KMS-11 (cell line): Measurements from ENCODE around the gene CD82.

ENCODE experiments used
- H2AFZ ChIP-seq: fragments of 200-600 bp; sonication (generic); 2 replicates; pipeline ENCODE4 v1.6.1; 2016; ENCODE audit warnings: antibody characterized with exemption, mixed run types, low read depth
- H3K27ac ChIP-seq: fragments of 200-600 bp; sonication (generic); 2 replicates; pipeline ENCODE4 v1.6.1; 2016; ENCODE audit warnings: mild to moderate bottlenecking, mixed run types
- H3K27me3 ChIP-seq: fragments of 200-600 bp; sonication (generic); 2 replicates; pipeline ENCODE4 v1.6.1; 2017; ENCODE audit warnings: mild to moderate bottlenecking, low read depth, mixed run types, moderate library complexity; ENCODE audit not compliant: insufficient read depth
- H3K36me3 ChIP-seq: fragments of 200-600 bp; sonication (generic); 2 replicates; pipeline ENCODE4 v1.6.1; 2017; ENCODE audit warnings: mild to moderate bottlenecking, mixed run types; ENCODE audit not compliant: insufficient read depth
- H3K4me1 ChIP-seq: fragments of 200-600 bp; sonication (generic); 2 replicates; pipeline ENCODE4 v1.6.1; 2016; ENCODE audit warnings: mild to moderate bottlenecking, low read depth, mixed run types; ENCODE audit not compliant: poor library complexity, severe bottlenecking
- H3K4me2 ChIP-seq: fragments of 200-600 bp; sonication (generic); 2 replicates; pipeline ENCODE4 v1.7.0; 2016; ENCODE audit warnings: mild to moderate bottlenecking, mixed run types
- H3K4me3 ChIP-seq: fragments of 200-600 bp; sonication (generic); IDR thresholded peaks from 2 replicates; pipeline ENCODE4 v1.6.1; 2017; ENCODE audit warnings: low read depth, low read length, mixed read lengths; ENCODE audit not compliant: insufficient read depth
- H3K79me2 ChIP-seq: fragments of 200-600 bp; sonication (generic); 2 replicates; pipeline ENCODE4 v1.6.1; 2016; ENCODE audit warnings: low read depth, mixed run types; ENCODE audit not compliant: insufficient read depth
- H3K9ac ChIP-seq: fragments of 200-600 bp; sonication (generic); 2 replicates; pipeline ENCODE4 v1.6.1; 2016; ENCODE audit warnings: mild to moderate bottlenecking, mixed run types
- H4K20me1 ChIP-seq: fragments of 200-600 bp; sonication (generic); 2 replicates; pipeline ENCODE4 v1.6.1; 2016; ENCODE audit warnings: mild to moderate bottlenecking, mixed run types; ENCODE audit not compliant: insufficient read depth
- CTCF ChIP-seq: fragments of 200-600 bp; sonication (generic); conservative IDR thresholded peaks from 2 replicates; pipeline ENCODE4 v1.6.1; 2017; ENCODE audit warnings: low read depth, mild to moderate bottlenecking, antibody characterized with exemption, low read length, moderate library complexity, mixed read lengths

The CD82 gene

GRCh38 chr11:44652901-44653644 is 87.6 kb downstream of the CD82 start:
- Histone ChIP-seq H3K9ac (no peak overlapping the region), H3K4me2 (no peak overlapping the region), H3K79me2 (no peaks in the 10 kb centered on the region), H4K20me1 (no peaks in the 10 kb centered on the region), H3K36me3 (no peaks in the 10 kb centered on the region), H3K4me3 (no peak overlapping the region), H2AFZ (no peak overlapping the region), H3K4me1 (peaks cover 10% of the 10 kb centered on the region), H3K27ac (no peak overlapping the region), H3K27me3 (no peaks in the 10 kb centered on the region)
- no peak for TF ChIP-seq CTCF

- Histone ChIP-seq H2AFZ (no peak overlapping the region), H3K4me3 (no peak overlapping the region), H3K27ac (no peak overlapping the region), H3K4me1 (peaks cover under 1% of the 10 kb centered on the region), H3K79me2 (no peaks in the 10 kb centered on the region), H3K4me2 (no peak overlapping the region), H3K36me3 (no peaks in the 10 kb centered on the region), H4K20me1 (no peaks in the 10 kb centered on the region), H3K9ac (no peak overlapping the region), H3K27me3 (no peaks in the 10 kb centered on the region)
- TF ChIP-seq CTCF, result no peak
Measured at GRCh38 chr11:44654057-44654456, 88.6 kb downstream of the CD82 start.

- Histone ChIP-seq H3K27me3 (no peaks in the 10 kb centered on the region), H3K79me2 (no peaks in the 10 kb centered on the region)
- no peak for TF ChIP-seq CTCF
Measured at GRCh38 chr11:44654596-44654995, 89.1 kb downstream of the CD82 start.

GRCh38 chr11:44657836-44658505 is 92.5 kb downstream of the CD82 start:
- Histone ChIP-seq H3K27ac (no peak overlapping the region), H3K27me3 (no peaks in the 10 kb centered on the region), H3K9ac (no peak overlapping the region), H3K79me2 (no peaks in the 10 kb centered on the region), H3K36me3 (no peaks in the 10 kb centered on the region), H3K4me1 (no peaks in the 10 kb centered on the region), H3K4me2 (no peak overlapping the region), H4K20me1 (no peaks in the 10 kb centered on the region), H2AFZ (no peak overlapping the region), H3K4me3 (no peak overlapping the region)
- TF ChIP-seq CTCF, result no peak

More at GRCh38 chr11:44654596-44654995, 89.1 kb downstream of the CD82 start:
- Histone ChIP-seq H3K4me1 (no peaks in the 10 kb centered on the region), H3K27ac (no peak overlapping the region), H3K4me3 (no peak overlapping the region), H2AFZ (no peak overlapping the region), H3K4me2 (no peak overlapping the region), H3K9ac (no peak overlapping the region), H3K36me3 (no peaks in the 10 kb centered on the region), H4K20me1 (no peaks in the 10 kb centered on the region)
